Transverse colon (tissue), 4 donors: ENCODE results near the gene PTPRJ.
A peak's percentile ranks its signal among the peaks of the same experiment; 100 is the strongest.

Experiments used
- EP300 ChIP-seq: sonication (generic); formaldehyde crosslinking; IDR thresholded peaks from one replicate; pipeline ENCODE4 v1.6.1; 2017; ENCODE audit warnings: antibody characterized with exemption, low read depth
- POLR2A ChIP-seq: fragments of 450-650 bp; IDR thresholded peaks from one replicate; pipeline ENCODE4 v1.6.1; 2016; ENCODE audit warnings: antibody characterized with exemption, mild to moderate bottlenecking, moderate library complexity
- POLR2AphosphoS5 ChIP-seq, 3 donors: sonication (generic); formaldehyde crosslinking; IDR thresholded peaks; one replicate each; pipeline ENCODE4 v1.6.1; 2016; ENCODE audit warnings: antibody characterized with exemption in 3 of 3
- TF ChIP-seq, protein P1 (sequence below), 5 experiments: fragments of 200-600 bp in 3 of 5; fragments of 450-650 bp in 2 of 5; sonication (generic) in 3 of 5; IDR thresholded peaks; 1 replicate in 2 of 5; 2 replicates in 3 of 5; pipeline ENCODE4 v1.5.1; 2016 to 2017; ENCODE audit warnings: antibody characterized with exemption in 5 of 5, inconsistent platforms in 3 of 5, mild to moderate bottlenecking in 2 of 5, moderate library complexity in 1 of 5

DNA sequence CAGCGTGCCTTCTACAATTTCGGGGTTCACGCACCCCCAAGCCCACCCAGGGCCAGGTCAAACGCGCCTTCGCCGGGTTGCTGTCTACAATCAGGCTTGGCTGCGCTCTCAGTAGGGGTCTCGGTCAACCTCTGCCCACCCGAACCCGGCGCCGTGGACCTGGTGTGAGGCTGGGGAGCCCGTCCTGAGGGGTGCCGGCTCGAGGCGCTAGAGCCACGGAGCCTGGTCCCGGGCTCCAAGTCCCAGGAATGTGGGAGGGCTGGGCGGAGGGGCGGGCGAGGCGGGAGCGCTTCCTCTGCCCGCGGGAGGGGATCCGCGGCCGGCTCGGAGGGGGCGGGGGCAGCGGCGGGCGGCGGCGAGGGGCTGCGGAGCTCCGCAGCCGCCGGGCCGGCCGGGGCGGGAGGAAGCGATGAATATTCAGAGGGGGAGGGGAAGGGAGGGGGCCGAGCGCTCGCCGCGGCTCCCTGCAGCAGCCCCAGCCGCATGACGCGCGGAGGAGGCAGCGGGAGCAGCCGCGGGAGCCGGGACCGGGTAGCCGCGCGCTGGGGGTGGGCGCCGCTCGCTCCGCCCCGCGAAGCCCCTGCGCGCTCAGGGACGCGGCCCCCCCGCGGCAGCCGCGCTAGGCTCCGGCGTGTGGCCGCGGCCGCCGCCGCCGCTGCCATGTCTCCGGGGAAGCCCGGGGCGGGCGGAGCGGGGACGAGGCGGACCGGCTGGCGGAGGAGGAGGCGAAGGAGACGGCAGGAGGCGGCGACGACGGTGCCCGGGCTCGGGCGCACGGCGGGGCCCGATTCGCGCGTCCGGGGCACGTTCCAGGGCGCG is at the start of gene PTPRJ:
- TF ChIP-seq POLR2A (no peak), EP300 (no peak), POLR2AphosphoS5 (IDR thresholded peaks at IDR 0.05) (peak in 1 of 3 donors; percentile 48)
- TF ChIP-seq, protein P1, sequence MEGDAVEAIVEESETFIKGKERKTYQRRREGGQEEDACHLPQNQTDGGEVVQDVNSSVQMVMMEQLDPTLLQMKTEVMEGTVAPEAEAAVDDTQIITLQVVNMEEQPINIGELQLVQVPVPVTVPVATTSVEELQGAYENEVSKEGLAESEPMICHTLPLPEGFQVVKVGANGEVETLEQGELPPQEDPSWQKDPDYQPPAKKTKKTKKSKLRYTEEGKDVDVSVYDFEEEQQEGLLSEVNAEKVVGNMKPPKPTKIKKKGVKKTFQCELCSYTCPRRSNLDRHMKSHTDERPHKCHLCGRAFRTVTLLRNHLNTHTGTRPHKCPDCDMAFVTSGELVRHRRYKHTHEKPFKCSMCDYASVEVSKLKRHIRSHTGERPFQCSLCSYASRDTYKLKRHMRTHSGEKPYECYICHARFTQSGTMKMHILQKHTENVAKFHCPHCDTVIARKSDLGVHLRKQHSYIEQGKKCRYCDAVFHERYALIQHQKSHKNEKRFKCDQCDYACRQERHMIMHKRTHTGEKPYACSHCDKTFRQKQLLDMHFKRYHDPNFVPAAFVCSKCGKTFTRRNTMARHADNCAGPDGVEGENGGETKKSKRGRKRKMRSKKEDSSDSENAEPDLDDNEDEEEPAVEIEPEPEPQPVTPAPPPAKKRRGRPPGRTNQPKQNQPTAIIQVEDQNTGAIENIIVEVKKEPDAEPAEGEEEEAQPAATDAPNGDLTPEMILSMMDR (IDR thresholded peaks at IDR 0.05), result no peak
